ENCODE data around the gene NCF1. TPM values are rescaled to one million over a fixed set of nuclear protein-coding genes. Genes with fewer than 3 reads are reported as not detected.
A peak's percentile ranks its signal among the peaks of the same experiment; 100 is the strongest.
"Not testable (repeated sequence)": the region's sequence is repeated elsewhere in the genome, so short reads cannot be mapped to it uniquely, and the experiment has no call there.

NCF1 gene
- total RNA-seq, 1 experiment from 2014 or later = not detected

DNA sequence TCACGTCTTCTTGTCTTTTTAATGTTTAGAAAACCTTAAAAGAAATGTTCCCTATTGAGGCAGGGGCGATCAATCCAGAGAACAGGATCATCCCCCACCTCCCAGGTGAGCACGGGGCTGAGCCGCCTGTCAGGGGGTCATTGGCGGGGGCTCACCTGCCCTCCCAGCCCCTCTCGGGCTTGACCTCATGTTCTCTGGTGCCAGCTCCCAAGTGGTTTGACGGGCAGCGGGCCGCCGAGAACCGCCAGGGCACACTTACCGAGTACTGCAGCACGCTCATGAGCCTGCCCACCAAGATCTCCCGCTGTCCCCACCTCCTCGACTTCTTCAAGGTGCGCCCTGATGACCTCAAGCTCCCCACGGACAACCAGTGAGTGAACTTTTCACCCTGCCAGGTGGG is 5.2 kb downstream of the NCF1 start:
- POLR2A ChIA-PET; BruUV-seq (replicated peaks); CTCF ChIA-PET; DNase-seq (ENCODE audit: unreplicated experiment); H3K27me3 Mint-ChIP-seq (ENCODE audit: insufficient read depth, unreplicated experiment); H3K36me3 Mint-ChIP-seq (ENCODE audit: insufficient read depth, unreplicated experiment); H3K4me3 Mint-ChIP-seq (ENCODE audit: unreplicated experiment); H3K27ac Mint-ChIP-seq (ENCODE audit: low read depth, unreplicated experiment); intact Hi-C loops (cut with micrococcal nuclease); H3K9me3 Mint-ChIP-seq (ENCODE audit: unreplicated experiment); H3K4me1 Mint-ChIP-seq (ENCODE audit: insufficient read depth, unreplicated experiment): not testable (repeated sequence)

DNA sequence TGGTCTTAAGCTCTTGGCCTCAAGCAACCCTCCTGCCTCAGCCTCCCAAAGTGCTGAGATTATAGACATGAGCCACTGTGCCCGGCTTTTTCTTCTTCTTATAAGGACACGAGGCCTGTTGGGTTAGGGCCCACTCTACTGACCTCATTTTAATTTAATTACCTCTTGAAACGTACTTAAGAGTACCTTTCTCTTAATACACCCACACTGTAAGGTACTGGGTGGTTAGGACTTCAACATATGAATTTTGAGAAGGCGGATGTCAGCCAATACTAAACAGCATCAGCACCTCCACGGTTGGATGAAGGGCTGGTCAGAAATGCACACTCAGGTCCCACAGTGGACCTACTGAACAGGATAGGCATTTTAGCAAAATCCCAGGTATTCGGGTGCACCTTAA is 7.9 kb downstream of the NCF1 start:
- BruUV-seq (replicated peaks); POLR2A ChIA-PET; intact Hi-C loops (cut with micrococcal nuclease); H3K27me3 Mint-ChIP-seq (ENCODE audit: insufficient read depth, unreplicated experiment); H3K27ac Mint-ChIP-seq (ENCODE audit: low read depth, unreplicated experiment); CTCF ChIA-PET; H3K36me3 Mint-ChIP-seq (ENCODE audit: insufficient read depth, unreplicated experiment); DNase-seq (ENCODE audit: unreplicated experiment); H3K9me3 Mint-ChIP-seq (ENCODE audit: unreplicated experiment); H3K4me1 Mint-ChIP-seq (ENCODE audit: insufficient read depth, unreplicated experiment); H3K4me3 Mint-ChIP-seq (ENCODE audit: unreplicated experiment): not testable (repeated sequence)

DNA sequence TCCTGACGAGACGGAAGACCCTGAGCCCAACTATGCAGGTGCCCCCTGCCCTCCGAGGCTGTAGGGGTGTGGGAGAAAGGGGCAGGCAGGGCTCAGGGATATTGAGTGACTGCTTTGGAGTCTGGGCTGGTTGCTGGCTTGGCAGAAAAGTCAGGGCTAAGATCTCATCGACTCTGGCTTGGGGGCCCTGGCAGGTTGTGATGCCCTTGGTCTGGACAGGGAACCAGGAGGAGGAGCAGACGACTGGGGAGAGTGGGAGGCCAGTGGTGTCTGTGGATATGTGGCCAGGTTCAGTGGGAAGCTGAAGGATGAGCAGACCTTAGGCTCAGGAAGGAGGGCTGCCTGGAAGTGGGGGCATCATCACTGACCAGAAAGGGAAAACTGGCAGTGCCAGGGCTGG is 9.8 kb downstream of the NCF1 start:
- H3K4me3 Mint-ChIP-seq (ENCODE audit: unreplicated experiment); H3K36me3 Mint-ChIP-seq (ENCODE audit: insufficient read depth, unreplicated experiment); POLR2A ChIA-PET; CTCF ChIA-PET; BruUV-seq (replicated peaks); H3K27me3 Mint-ChIP-seq (ENCODE audit: insufficient read depth, unreplicated experiment); H3K4me1 Mint-ChIP-seq (ENCODE audit: insufficient read depth, unreplicated experiment); H3K9me3 Mint-ChIP-seq (ENCODE audit: unreplicated experiment); intact Hi-C loops (cut with micrococcal nuclease); H3K27ac Mint-ChIP-seq (ENCODE audit: low read depth, unreplicated experiment): not testable (repeated sequence)
- DNase-seq (ENCODE audit: unreplicated experiment) = peak; percentile 0

DNA sequence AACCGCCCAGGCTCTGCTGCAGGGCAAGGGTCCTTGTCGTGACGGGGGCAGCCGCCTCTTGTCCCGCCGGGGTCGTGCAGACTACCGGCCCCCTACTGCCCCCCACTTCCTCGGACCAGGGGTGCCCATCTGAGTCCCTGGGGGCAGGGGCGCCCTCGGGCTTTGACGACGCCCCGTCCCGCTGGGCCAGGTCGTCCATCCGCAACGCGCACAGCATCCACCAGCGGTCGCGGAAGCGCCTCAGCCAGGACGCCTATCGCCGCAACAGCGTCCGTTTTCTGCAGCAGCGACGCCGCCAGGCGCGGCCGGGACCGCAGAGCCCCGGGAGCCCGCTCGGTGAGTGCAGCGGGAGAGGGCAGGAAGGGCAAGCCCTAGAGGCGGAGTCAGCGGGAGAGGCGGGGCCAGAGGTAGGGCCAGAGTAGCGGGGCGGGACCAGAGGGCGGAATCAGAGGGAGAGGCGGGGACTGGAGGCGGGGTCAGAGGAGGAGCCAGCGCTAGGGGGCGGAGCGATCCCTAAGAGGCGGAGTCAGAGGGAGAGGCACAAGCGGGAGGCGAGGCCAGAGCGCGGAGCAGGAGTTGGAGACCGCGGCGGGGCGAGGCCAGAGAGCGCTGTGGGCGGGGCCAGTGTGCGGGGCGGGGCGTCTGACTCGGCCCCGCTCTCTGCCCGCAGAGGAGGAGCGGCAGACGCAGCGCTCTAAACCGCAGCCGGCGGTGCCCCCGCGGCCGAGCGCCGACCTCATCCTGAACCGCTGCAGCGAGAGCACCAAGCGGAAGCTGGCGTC is 14.7 kb downstream of the NCF1 start:
- H3K9me3 Mint-ChIP-seq (ENCODE audit: unreplicated experiment); BruUV-seq (replicated peaks); intact Hi-C loops (cut with micrococcal nuclease); CTCF ChIA-PET; H3K27ac Mint-ChIP-seq (ENCODE audit: low read depth, unreplicated experiment); H3K27me3 Mint-ChIP-seq (ENCODE audit: insufficient read depth, unreplicated experiment); H3K36me3 Mint-ChIP-seq (ENCODE audit: insufficient read depth, unreplicated experiment); H3K4me1 Mint-ChIP-seq (ENCODE audit: insufficient read depth, unreplicated experiment); POLR2A ChIA-PET; DNase-seq (ENCODE audit: unreplicated experiment): not testable (repeated sequence)
- H3K4me3 Mint-ChIP-seq (ENCODE audit: unreplicated experiment) = peak overlapping the region; percentile 35

DNA sequence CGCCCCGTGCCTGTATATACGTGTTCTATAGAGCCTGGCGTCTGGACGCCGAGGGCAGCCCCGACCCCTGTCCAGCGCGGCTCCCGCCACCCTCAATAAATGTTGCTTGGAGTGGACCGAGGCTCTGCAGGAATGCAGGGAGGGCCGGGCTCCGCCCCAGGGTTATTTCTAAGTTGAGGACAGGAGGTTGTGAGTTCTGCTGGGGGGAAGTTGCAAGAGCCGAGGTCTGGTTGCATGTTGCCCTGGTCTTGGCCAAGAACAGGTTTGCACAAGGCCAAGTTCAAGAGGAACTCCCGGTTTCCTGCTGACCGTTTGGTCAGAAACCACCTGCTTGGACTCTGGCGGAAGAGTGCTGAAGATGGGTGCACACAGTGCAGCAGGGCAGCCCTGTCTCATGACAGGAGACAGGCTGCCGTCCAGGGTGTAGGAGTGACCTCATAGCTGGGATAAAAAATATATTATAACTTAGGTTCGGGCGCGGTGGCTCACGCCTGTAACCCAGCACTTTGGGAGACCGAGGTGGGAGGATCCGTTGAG is 15.5 kb downstream of the NCF1 start:
- H3K27ac Mint-ChIP-seq (ENCODE audit: low read depth, unreplicated experiment); POLR2A ChIA-PET; DNase-seq (ENCODE audit: unreplicated experiment); H3K4me3 Mint-ChIP-seq (ENCODE audit: unreplicated experiment); H3K36me3 Mint-ChIP-seq (ENCODE audit: insufficient read depth, unreplicated experiment); intact Hi-C loops (cut with micrococcal nuclease); CTCF ChIA-PET; H3K4me1 Mint-ChIP-seq (ENCODE audit: insufficient read depth, unreplicated experiment); H3K9me3 Mint-ChIP-seq (ENCODE audit: unreplicated experiment); H3K27me3 Mint-ChIP-seq (ENCODE audit: insufficient read depth, unreplicated experiment); BruUV-seq (replicated peaks): not testable (repeated sequence)

DNA sequence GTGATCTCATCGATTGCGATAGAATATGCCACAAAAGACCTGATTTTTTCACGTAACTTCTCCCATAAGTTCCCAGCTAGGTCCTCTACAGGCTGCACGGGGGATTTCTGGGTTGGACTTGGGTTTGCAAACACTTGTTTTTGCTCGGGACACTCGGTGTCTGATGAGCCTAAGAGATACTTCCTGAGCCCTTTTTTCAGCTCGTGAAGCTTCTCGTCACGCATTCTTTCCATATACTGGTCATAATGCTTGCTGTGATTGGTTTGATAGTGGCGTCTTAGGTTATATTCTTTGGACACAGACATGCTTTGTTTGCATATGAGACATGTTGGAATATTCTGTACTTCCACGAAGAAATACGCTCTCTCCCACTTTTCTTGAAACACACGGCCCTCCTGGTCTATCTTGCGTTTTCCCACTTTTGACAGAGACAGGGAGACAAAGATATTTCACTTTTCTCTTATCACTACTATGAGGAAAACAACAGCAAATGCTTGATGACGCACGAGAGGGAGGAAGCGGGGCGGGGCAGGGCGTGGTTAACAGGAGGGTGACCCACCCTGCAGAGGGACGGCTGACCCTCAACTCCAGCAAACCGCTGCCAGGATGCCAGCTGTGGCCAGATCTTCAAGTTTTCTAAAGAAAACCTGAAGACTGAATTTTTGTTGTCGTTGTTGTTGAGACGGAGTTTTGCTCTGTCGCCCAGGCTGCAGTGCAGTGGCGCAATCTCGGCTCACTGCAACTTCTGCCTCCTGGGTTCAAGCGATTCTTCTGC is 24.2 kb downstream of the NCF1 start:
- POLR2A ChIA-PET; CTCF ChIA-PET; H3K27me3 Mint-ChIP-seq (ENCODE audit: insufficient read depth, unreplicated experiment); H3K4me1 Mint-ChIP-seq (ENCODE audit: insufficient read depth, unreplicated experiment); H3K27ac Mint-ChIP-seq (ENCODE audit: low read depth, unreplicated experiment); DNase-seq (ENCODE audit: unreplicated experiment); H3K9me3 Mint-ChIP-seq (ENCODE audit: unreplicated experiment); intact Hi-C loops (cut with micrococcal nuclease); H3K36me3 Mint-ChIP-seq (ENCODE audit: insufficient read depth, unreplicated experiment); H3K4me3 Mint-ChIP-seq (ENCODE audit: unreplicated experiment); BruUV-seq (replicated peaks): not testable (repeated sequence)

DNA sequence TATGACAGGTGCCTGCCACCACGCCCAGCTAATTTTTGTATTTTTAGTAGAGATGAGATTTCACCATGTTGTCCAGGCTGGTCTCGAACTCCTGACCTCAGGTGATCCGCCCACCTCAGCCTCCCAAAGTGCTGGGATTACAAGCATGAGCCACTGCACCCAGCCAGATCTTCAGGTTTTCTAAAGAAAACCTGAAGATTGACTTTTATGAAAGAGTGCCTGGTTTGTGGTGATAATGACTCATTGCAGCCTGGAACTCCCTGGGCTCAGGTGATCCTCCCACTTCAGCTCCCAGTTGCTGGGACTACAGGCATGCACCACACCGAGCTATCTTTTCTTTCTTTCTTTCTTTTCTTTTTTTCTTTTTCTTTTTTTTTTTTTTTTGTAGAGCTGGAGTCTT is 24.8 kb downstream of the NCF1 start:
- H3K9me3 Mint-ChIP-seq (ENCODE audit: unreplicated experiment); intact Hi-C loops (cut with micrococcal nuclease); H3K27me3 Mint-ChIP-seq (ENCODE audit: insufficient read depth, unreplicated experiment); DNase-seq (ENCODE audit: unreplicated experiment); H3K4me1 Mint-ChIP-seq (ENCODE audit: insufficient read depth, unreplicated experiment); POLR2A ChIA-PET; H3K36me3 Mint-ChIP-seq (ENCODE audit: insufficient read depth, unreplicated experiment); H3K4me3 Mint-ChIP-seq (ENCODE audit: unreplicated experiment); H3K27ac Mint-ChIP-seq (ENCODE audit: low read depth, unreplicated experiment); BruUV-seq (replicated peaks); CTCF ChIA-PET: not testable (repeated sequence)

DNA sequence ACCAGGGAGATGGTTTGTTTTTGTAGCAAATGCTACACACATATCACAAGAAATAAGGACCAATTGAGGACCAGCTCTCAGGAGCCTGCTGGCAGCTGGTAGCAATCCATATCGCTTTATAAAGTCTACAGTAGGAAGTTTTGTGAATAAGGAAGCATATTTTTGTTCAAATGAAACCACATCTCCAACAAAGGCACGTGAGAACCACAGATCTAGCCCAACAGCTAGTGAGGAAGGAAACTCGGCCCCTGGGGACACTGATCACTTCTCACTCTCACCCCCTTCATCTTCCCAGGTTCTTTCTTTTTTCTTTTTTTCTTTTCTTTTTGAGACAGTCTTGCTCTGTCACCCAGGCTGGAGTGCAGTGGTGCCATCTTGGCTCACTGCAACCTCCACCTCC is 42.1 kb downstream of the NCF1 start:
- H3K4me3 Mint-ChIP-seq (ENCODE audit: unreplicated experiment); H3K9me3 Mint-ChIP-seq (ENCODE audit: unreplicated experiment); H3K27ac Mint-ChIP-seq (ENCODE audit: low read depth, unreplicated experiment); CTCF ChIA-PET; H3K4me1 Mint-ChIP-seq (ENCODE audit: insufficient read depth, unreplicated experiment); POLR2A ChIA-PET; BruUV-seq (replicated peaks); DNase-seq (ENCODE audit: unreplicated experiment); H3K36me3 Mint-ChIP-seq (ENCODE audit: insufficient read depth, unreplicated experiment); intact Hi-C loops (cut with micrococcal nuclease); H3K27me3 Mint-ChIP-seq (ENCODE audit: insufficient read depth, unreplicated experiment): not testable (repeated sequence)

DNA sequence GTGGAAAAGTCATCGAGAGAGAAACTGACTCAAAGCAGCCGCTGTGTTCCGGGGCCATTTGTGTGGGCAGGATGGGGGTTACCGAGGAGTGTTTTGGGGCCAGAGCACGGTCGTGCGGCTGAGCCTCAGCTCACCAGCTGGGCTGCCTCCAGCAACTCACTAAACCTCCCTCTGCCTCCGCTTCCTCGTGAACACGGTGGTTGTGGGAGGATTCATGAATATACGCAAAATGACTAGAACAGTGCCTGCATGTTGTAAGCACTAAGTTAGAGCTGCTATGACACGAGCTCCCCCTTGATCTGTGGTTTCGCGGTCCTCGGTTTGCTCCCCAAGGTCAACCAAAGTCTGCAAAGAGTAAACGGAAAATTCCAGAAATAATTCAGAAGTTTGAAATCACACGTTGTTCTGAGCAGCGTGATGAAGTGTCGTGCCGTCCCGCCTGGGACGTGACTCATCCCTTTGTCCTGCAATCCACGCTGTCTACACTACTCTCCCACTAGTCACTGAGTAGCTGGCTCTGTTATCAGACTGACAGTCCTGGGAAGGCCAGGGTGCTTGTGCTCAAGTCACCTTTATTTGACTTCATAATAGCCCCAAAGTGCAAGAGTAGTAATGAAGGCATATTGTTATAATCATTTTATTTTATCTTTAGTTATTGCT is 46.5 kb downstream of the NCF1 start:
- H3K27ac Mint-ChIP-seq (ENCODE audit: low read depth, unreplicated experiment); H3K4me1 Mint-ChIP-seq (ENCODE audit: insufficient read depth, unreplicated experiment); DNase-seq (ENCODE audit: unreplicated experiment); H3K36me3 Mint-ChIP-seq (ENCODE audit: insufficient read depth, unreplicated experiment); BruUV-seq (replicated peaks); POLR2A ChIA-PET; H3K4me3 Mint-ChIP-seq (ENCODE audit: unreplicated experiment); H3K27me3 Mint-ChIP-seq (ENCODE audit: insufficient read depth, unreplicated experiment); CTCF ChIA-PET; H3K9me3 Mint-ChIP-seq (ENCODE audit: unreplicated experiment); intact Hi-C loops (cut with micrococcal nuclease): not testable (repeated sequence)

Measured in MCF 10A (cell line).